ENCODE measurements around the gene NCAM2. TPM values are rescaled to one million over a fixed set of nuclear protein-coding genes. Genes with fewer than 3 reads are reported as not detected.

NCAM2 gene
- total and polyA plus RNA-seq, 2 of the 4 experiments (the other 2 are of a cell fraction), result 2.7 to 5.0 TPM

DNA sequence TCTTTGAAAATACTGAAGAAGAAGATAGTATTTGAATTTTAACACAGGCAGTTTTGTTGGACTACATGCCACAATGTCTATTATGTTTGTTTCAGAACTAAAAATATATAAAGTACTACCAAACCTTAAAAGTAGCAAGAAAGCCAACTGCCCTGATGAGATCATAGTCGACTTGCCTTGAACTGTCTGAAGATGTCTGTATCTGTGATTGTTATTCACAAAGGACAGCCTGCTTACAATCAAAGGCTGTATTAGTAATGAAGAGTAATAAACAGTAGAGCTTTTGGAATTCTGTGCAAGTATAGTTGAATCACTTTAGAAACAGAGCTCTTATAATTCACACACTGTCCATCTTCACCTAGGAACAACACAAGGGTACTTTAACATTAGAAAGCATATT lies 228.3 kb downstream of the NCAM2 start:
- TF ChIP-seq CEBPB (IDR thresholded peaks at IDR 0.05; ENCODE audit: low read depth, low read length) (no peak), MXI1 (IDR thresholded peaks at IDR 0.05; ENCODE audit: borderline replicate concordance, low read depth, low read length) (no peak), FOS (IDR thresholded peaks at IDR 0.05; ENCODE audit: low read depth, low read length) (no peak), RFX5 (IDR thresholded peaks at IDR 0.05; ENCODE audit: low read depth, low read length) (no peak), CHD1 (IDR thresholded peaks at IDR 0.05; ENCODE audit: low read depth, low read length) (no peak), BHLHE40 (IDR thresholded peaks at IDR 0.05; ENCODE audit: low read depth, low read length) (no peak), SMC3 (IDR thresholded peaks at IDR 0.05; ENCODE audit: low read depth, low read length) (no peak), MAFK (IDR thresholded peaks at IDR 0.05; ENCODE audit: low read depth, low read length) (no peak), MAZ (IDR thresholded peaks at IDR 0.05; ENCODE audit: borderline replicate concordance, low read depth, low read length) (no peak), USF2 (IDR thresholded peaks at IDR 0.05; ENCODE audit: low read depth, low read length) (no peak), NFE2L2 (IDR thresholded peaks at IDR 0.05; ENCODE audit: low read depth, low read length) (no peak), RAD21 (IDR thresholded peaks at IDR 0.05; ENCODE audit: low read length) (no peak), CTCF (conservative IDR thresholded peaks at IDR 0.05; ENCODE audit: low read depth, low read length) (no peak), RCOR1 (IDR thresholded peaks at IDR 0.05; ENCODE audit: insufficient replicate concordance, low read length) (no peak), POLR2A (IDR thresholded peaks at IDR 0.05; ENCODE audit: low read depth, low read length) (no peak)
- TF ChIP-seq, protein P1, sequence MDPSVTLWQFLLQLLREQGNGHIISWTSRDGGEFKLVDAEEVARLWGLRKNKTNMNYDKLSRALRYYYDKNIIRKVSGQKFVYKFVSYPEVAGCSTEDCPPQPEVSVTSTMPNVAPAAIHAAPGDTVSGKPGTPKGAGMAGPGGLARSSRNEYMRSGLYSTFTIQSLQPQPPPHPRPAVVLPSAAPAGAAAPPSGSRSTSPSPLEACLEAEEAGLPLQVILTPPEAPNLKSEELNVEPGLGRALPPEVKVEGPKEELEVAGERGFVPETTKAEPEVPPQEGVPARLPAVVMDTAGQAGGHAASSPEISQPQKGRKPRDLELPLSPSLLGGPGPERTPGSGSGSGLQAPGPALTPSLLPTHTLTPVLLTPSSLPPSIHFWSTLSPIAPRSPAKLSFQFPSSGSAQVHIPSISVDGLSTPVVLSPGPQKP (IDR thresholded peaks at IDR 0.05; ENCODE audit: borderline replicate concordance, low read depth, low read length), result no peak
- H3K4me3 ChIP-seq (ENCODE audit: insufficient read depth, low read depth, low read length), result no peak overlapping the region
- CTCF ChIA-PET, result no interaction called here
- in situ Hi-C loops (cut with MboI; ENCODE audit: low sequenced_read_pairs) (loop anchor here (25.0 kb wide), 2 partner anchors 461 to 1561 kb away; no protein-coding TSS in a partner anchor), dilution Hi-C loops (cut with HindIII; ENCODE audit: low sequenced_read_pairs, unreplicated experiment) (no loop called here), intact Hi-C loops (cut with micrococcal nuclease) (no loop called here)
- POLR2A ChIA-PET (ENCODE audit: unreplicated experiment), result no interaction called here
- H3K18ac ChIP-seq (ENCODE audit: low read depth, low read length), result no peak overlapping the region
- no peak overlapping the region for H3K27ac ChIP-seq (ENCODE audit: insufficient read depth, low read length)
- H4K91ac ChIP-seq (ENCODE audit: insufficient read depth, low read depth, low read length), result no peak overlapping the region
- ATAC-seq (ENCODE audit: low read depth) (peak; percentile 70), DNase-seq (peak; percentile 50)
- no peaks in the 10 kb centered on the region for H3K4me1 ChIP-seq (ENCODE audit: control insufficient read depth, insufficient read depth, low read length)
- H3K27me3 ChIP-seq (ENCODE audit: control insufficient read depth, insufficient read depth, low read length), result no peaks in the 10 kb centered on the region
- H3K14ac ChIP-seq (replicated peaks; ENCODE audit: low read depth, low read length), result no peak overlapping the region
- no peak overlapping the region for H3K4ac ChIP-seq (ENCODE audit: low read depth, low read length)
- no peak overlapping the region for H2AFZ ChIP-seq (replicated peaks; ENCODE audit: low read length, poor library complexity)
- no peak overlapping the region for H2BK5ac ChIP-seq (ENCODE audit: low read depth, low read length, poor library complexity, severe bottlenecking)
- H2AK9ac ChIP-seq (replicated peaks; ENCODE audit: low read depth, low read length, poor library complexity), result no peak overlapping the region
- H4K5ac ChIP-seq (ENCODE audit: low read depth, low read length), result no peak overlapping the region
- H3K23ac ChIP-seq (ENCODE audit: low read depth, low read length), result no peak overlapping the region
- H3K56ac ChIP-seq (ENCODE audit: extremely low read depth, insufficient read depth, low read length), result no peak overlapping the region
- no peaks in the 10 kb centered on the region for H3K79me1 ChIP-seq (ENCODE audit: low read depth in 1 of 2, low read length in 2 of 2)
- no peak overlapping the region for H2BK20ac ChIP-seq (ENCODE audit: low read depth, low read length)
- H2BK15ac ChIP-seq (ENCODE audit: low read depth, low read length), result no peak overlapping the region
- H3K9me1 ChIP-seq (ENCODE audit: insufficient read depth, low read length), result no peaks in the 10 kb centered on the region
- H2BK120ac ChIP-seq (ENCODE audit: low read depth, low read length), result no peak overlapping the region
- no peaks in the 10 kb centered on the region for H3K9me3 ChIP-seq (ENCODE audit: control insufficient read depth, insufficient read depth, low read length)
- no peak overlapping the region for H4K8ac ChIP-seq (ENCODE audit: low read depth in 2 of 2, low read length in 2 of 2)
- no peak overlapping the region for H2AK5ac ChIP-seq (ENCODE audit: low read depth, low read length)
- no TSS peak for BruUV-seq (replicated peaks)
- no peak overlapping the region for H3K4me2 ChIP-seq (ENCODE audit: low read depth, low read length)
- H3K36me3 ChIP-seq (ENCODE audit: control insufficient read depth, insufficient read depth, low read length), result no peaks in the 10 kb centered on the region
- H4K20me1 ChIP-seq (ENCODE audit: insufficient read depth, low read length), result no peaks in the 10 kb centered on the region
- WGBS, 2 experiments (ENCODE audit: extremely low coverage in 2 of 2, insufficient read length in 1 of 2), result no CpG with 5 or more reads among the region's 1 CpG
- H3K9ac ChIP-seq (ENCODE audit: low read depth, low read length), result no peak overlapping the region
